Measurements from ENCODE around the gene FOSL2.

Gene FOSL2

DNA sequence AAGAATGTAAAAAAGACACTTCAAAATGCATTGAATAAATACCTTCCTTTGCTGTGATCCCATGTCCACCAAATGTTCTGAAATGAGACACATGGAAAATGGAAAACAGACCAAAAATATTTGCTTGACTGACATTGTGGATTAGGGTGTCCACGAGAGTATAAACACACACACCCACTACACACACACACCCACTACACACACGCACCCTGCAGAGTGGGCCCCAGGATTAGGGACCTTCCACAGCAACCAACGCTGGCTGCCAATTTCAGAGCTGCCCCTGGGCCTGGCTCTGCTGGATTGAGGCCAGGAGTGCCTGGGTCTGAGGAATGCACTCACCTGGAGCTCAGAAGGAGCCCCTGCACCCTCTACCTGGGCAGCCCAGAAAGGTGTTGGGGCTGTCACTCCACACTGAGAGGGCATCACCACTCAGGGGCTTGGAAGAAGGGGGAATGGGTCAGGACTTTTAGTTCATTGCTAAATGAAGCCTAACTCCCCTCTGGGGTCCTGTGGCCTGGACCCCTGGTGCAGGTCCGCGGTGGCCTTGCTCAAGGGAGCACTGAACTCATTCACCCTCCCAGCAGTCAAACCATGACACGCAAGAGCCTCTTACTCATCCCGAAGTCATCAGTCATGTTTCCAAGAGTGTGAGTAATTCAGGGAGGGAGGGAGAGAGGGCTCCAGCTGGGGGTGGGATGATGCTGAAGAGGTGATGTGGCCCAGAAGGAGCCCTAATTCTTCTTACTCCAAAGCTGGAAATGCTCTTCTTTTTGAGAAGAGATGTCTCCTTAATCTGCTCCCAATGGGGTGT is 53.0 kb downstream of the FOSL2 start:
- in situ Hi-C loops (cut with HindIII; ENCODE audit: low sequenced_read_pairs) = no loop called here

GRCh38 chr2:28446531-28446930 is 53.9 kb downstream of the FOSL2 start:
- in situ Hi-C loops (cut with HindIII; ENCODE audit: low sequenced_read_pairs) = no loop called here

GRCh38 chr2:28447086-28447485 is 54.4 kb downstream of the FOSL2 start:
- in situ Hi-C loops (cut with HindIII; ENCODE audit: low sequenced_read_pairs) = no loop called here

- in situ Hi-C loops (cut with HindIII; ENCODE audit: low sequenced_read_pairs) = no loop called here
These were observed 55.5 kb downstream of the FOSL2 start for GRCh38 chr2:28447943-28448792.

DNA sequence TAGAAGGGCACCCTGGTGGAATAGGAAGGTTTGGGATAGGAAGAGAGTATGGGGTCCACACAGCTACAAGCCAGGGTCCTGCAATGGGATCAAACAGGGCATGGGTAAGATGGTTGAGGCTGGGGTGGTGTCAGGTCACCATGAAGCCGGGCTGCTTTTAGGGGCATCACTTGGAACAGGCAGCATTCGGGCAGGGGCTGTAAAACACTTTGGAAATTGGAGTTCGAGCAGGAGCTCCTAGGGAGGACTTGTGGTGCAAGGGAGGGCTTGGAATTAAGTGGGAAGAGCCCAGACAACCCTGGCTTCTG is 56.1 kb downstream of the FOSL2 start:
- in situ Hi-C loops (cut with HindIII; ENCODE audit: low sequenced_read_pairs) = no loop called here

GRCh38 chr2:28449126-28449487 is 56.4 kb downstream of the FOSL2 start:
- in situ Hi-C loops (cut with HindIII; ENCODE audit: low sequenced_read_pairs) = no loop called here

DNA sequence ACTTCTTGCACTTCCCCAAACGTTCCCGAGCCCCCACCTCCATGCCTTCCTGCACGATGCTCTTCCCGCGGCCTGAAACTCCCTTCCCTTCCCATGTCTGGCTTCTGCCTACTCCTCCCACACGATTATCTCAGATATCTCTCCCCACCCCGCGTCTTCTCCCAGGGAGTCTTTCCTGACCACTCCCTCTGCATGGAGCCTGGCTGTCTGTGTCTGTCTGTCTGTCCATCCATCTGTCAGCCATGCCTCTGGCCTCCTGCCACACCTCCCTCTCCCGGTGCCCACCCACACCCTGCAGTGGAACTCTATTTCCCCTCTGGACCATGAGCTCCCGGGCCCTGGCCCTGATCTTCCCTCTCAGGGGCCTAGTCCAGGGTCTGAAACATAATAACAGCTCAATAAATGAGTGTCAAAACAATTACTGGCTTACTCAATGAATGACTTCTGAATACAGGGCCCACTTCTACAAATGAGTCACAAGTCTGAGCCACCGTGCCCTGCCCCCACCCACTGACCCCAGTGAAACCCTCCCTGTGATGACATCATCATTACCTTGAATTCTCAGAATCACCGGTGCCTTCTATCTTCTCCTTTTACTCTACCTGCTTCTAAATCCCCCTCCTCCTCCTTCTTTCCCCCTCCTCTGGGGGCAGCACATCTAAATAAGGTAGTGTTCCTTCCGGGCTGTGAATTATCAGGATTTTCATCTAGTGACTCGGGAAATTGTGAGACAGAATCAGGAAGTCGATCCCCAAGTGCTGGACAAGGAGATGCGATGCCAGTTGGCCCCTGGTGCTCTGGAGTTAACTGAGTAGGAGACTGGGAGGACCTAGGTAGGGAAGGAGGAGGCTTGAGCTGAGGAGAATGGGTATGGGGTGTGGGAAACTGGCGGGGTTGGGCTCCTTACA is 57.1 kb downstream of the FOSL2 start:
- in situ Hi-C loops (cut with HindIII; ENCODE audit: low sequenced_read_pairs) = no loop called here

GRCh38 chr2:28450901-28451565 is 58.4 kb downstream of the FOSL2 start:
- in situ Hi-C loops (cut with HindIII; ENCODE audit: low sequenced_read_pairs) = no loop called here

- in situ Hi-C loops (cut with HindIII; ENCODE audit: low sequenced_read_pairs) = no loop called here
These were observed 59.3 kb downstream of the FOSL2 start for GRCh38 chr2:28451793-28452533.

DNA sequence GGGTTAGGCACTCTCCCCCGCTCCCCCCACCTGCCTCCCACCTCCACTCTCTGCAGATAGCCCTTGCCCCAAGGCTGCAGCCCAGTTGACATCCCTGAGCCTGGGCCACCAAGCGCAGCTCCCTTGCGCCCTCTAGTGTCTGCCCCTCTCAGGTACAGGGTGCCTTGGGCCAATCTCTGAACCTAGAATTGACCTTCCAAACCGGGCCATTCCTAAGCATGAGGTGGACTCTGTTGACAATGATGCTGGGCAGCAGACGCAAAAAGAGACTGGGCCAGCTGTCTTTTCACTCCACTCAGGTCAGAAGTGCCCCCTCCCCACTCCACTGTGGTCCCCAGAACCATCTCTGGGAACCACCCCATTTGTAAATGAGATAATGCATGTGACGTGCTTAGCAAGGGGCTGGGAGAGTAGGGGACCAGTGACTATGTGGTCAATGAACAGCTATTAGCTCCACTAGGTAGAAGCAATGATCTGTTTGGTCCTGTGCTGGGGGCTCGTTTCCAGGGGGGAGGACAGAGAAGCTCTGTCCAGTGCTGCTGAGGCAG is 60.0 kb downstream of the FOSL2 start:
- in situ Hi-C loops (cut with HindIII; ENCODE audit: low sequenced_read_pairs) = no loop called here

- in situ Hi-C loops (cut with HindIII; ENCODE audit: low sequenced_read_pairs) = no loop called here
These were observed 60.7 kb downstream of the FOSL2 start for GRCh38 chr2:28453396-28453795.

DNA sequence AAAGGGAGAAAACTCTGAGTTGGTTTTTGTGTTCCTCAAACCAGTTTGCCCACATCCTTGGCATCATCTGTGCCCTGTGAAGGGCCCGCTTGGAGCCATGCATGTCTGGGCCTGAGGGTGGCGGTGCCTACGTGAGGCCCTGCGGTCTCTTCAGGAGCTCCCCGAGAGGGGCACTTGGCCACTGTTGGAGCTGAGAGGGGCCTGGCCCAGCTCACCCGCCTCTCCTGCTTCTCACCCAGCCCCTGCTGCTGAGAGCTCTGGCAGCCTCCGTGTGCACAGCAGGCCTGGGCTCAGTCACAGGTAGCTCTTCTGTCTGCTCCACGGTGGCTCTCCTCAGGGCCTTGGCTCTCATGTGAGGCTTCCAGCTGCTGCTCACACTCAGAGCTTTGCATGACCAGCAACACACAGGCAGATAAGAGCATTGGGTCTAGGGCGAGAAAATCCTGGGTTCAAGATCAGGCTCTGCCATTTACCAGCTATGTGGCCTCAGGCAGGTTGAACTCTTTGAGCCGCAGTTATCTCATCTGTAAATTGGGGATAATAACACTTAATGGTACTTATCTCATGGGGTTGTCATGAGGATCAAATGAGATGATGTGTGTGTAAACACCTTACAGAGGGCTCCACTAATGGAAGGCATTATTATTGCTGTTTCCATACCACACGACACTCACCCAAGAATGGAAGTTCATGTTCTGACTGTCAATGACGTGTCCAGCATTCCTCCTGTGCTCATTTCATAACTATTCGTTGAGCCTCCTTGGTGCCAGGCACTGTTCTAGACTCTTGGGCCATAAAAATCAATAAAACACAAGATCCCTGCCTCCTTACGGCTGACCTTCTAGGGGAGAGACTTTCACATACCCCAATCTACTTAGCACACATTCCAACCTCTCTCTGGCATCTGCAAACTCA is 61.6 kb downstream of the FOSL2 start:
- in situ Hi-C loops (cut with HindIII; ENCODE audit: low sequenced_read_pairs) = no loop called here

GRCh38 chr2:28457237-28457636 is 64.6 kb downstream of the FOSL2 start:
- in situ Hi-C loops (cut with HindIII; ENCODE audit: low sequenced_read_pairs) = no loop called here

GRCh38 chr2:28461056-28461455 is 68.4 kb downstream of the FOSL2 start:
- in situ Hi-C loops (cut with HindIII; ENCODE audit: low sequenced_read_pairs) = no loop called here

- in situ Hi-C loops (cut with HindIII; ENCODE audit: low sequenced_read_pairs) = no loop called here
These were observed 69.5 kb downstream of the FOSL2 start for GRCh38 chr2:28462122-28462521.

DNA sequence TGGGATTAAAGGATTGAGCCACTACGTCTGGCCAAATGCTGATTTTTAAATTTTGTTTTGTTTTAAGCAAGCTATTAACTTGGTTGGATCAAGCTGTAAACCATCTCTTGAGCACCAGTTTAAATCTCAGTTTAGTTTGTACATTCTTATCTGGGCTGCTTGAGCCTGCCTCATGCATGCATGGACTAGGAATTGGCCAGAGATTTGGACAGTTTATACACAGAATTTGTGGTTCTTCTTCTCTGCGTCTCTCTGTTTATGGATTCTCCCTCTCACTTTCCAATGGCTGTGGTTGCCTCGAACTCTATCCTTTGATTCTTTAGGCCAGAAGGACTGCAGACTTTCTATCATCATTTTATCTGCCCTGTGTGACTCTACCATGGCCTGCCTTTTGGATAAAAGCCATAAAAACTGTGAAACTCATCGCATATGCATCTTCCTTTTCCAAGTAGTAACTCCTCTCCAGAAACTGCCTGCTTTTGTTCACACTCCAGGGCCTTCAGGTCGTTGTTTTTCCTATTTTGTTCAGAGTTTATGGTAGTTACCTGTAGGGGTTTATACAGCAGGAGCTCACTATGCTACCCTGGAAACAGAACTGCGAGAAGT is 70.7 kb downstream of the FOSL2 start:
- in situ Hi-C loops (cut with HindIII; ENCODE audit: low sequenced_read_pairs) = no loop called here

DNA sequence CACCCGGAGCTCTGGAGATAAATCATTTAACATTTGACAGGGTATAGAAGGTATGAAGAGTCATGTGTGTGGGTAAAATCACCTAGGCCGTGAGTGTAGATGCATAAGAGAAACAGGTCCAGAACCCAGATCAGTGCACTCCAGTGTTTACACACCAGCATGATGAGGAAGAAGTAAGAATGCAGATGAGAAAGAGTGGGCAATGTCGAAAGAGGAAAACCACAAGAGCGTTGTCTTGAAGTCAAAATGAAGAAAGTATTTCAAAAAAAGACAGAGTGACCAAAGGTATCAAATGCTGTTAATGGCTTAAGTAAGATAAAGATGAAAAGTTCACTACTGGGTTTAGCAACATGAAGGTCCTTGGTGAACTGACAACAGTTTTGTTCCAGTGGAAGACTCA is 71.2 kb downstream of the FOSL2 start:
- in situ Hi-C loops (cut with HindIII; ENCODE audit: low sequenced_read_pairs) = no loop called here

- in situ Hi-C loops (cut with HindIII; ENCODE audit: low sequenced_read_pairs) = no loop called here
These were observed 72.7 kb downstream of the FOSL2 start for GRCh38 chr2:28465148-28465885.

Measured in endothelial cell of hepatic sinusoid (primary cell).